ENCODE results near the gene PELO.

Gene PELO

DNA sequence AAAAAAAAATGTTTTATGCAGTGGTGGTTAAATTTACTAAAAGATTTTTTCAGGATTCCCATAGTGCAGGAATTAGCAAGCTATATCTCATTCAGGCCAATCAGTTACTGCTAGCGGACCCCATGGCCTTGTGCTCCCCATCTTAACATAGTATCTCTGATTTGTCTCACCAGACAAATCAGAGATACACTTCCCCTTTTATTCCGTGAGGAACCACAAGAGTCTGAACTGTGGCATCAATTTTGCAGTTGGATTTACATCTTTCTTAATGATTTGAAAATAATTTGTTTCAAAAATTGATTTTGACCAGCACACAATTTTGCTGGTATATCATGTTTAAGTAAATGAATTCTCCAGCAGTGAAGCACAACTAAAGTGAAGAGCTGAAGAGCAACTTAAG, 17.9 kb downstream of the PELO start:
- peak overlapping the region; percentile 81 for H3K27ac ChIP-seq
- no peak for TF ChIP-seq CTCF (IDR thresholded peaks at IDR 0.05)
- no peaks in the 10 kb centered on the region for H3K9me3 ChIP-seq
- H3K27me3 ChIP-seq, result no peaks in the 10 kb centered on the region
- H3K36me3 ChIP-seq, result no peaks in the 10 kb centered on the region
- peak overlapping the region; percentile 30 to 54 for H3K4me3 ChIP-seq (ENCODE audit: low read depth in 1 of 2, low read length in 1 of 2)
- H3K4me1 ChIP-seq (ENCODE audit: control insufficient read depth in 1 of 2, insufficient read depth in 1 of 2, low read depth in 1 of 2, low read length in 1 of 2), result peaks cover 85 to 97% of the 10 kb centered on the region in 2 experiments

DNA sequence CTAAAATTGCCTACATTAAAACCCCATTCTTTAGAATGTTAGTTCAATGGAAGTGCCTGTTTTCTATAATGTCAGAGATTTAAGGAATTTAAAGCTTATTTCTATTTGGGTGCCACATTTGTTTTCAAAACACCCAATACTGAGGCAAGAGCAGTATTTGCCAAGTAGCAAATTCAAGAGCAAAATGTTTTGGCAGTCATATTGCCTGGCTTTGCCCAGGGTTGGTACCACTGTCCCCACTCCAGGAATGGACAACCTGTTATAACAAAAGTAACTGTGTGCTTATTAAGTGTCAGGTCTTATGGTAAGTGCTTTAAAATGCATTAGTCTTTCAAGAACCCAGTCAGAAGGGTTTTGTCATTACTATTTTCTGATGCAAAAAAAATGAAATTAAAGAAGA, 19.3 kb downstream of the PELO start:
- H3K9me3 ChIP-seq, result no peaks in the 10 kb centered on the region
- peaks cover 85 to 97% of the 10 kb centered on the region in 2 experiments for H3K4me1 ChIP-seq (ENCODE audit: control insufficient read depth in 1 of 2, insufficient read depth in 1 of 2, low read depth in 1 of 2, low read length in 1 of 2)
- H3K4me3 ChIP-seq (ENCODE audit: low read depth in 1 of 2, low read length in 1 of 2), result no peak overlapping the region
- no peaks in the 10 kb centered on the region for H3K27me3 ChIP-seq
- H3K36me3 ChIP-seq, result no peaks in the 10 kb centered on the region
- TF ChIP-seq CTCF (IDR thresholded peaks at IDR 0.05), result no peak
- H3K27ac ChIP-seq, result peak overlapping the region; percentile 81

- Histone ChIP-seq H3K27me3 (no peaks in the 10 kb centered on the region), H3K9me3 (no peaks in the 10 kb centered on the region), H3K36me3 (no peaks in the 10 kb centered on the region), H3K27ac (no peak overlapping the region), H3K4me1 (ENCODE audit: control insufficient read depth in 1 of 2, insufficient read depth in 1 of 2, low read depth in 1 of 2, low read length in 1 of 2) (peaks cover 82 to 96% of the 10 kb centered on the region in 2 experiments), H3K4me3 (ENCODE audit: low read depth in 1 of 2, low read length in 1 of 2) (no peak overlapping the region)
- no peak for TF ChIP-seq CTCF (IDR thresholded peaks at IDR 0.05)
Observed at GRCh38 chr5:52807723-52808122, 20.0 kb downstream of the PELO start.

DNA sequence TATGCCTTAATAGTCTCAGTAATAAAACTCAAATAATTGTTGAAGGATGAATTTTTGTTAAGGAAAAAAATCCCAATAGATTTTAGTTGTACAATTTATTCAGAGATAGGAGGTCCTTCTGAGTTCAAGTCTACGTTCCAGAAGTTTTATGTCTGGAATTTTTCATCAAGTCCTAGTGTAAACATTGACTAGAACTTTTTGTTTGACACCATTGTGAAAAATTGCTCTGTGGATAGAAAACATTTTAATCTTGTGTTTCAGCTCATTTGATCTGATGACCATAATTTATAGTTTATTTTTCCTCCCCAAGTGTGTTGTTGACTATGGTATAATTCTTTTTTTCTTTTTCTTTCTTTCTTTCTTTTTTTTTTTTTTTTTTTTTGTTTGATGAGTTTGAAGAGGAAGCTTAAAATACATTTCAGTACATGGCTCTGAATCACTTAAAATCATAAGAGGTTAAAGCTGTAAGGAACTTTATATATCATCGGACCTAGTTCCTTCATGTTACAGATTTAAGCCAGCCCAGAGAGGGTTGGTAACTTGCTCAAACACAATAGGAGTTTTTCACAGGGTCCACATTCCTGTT, 20.7 kb downstream of the PELO start:
- Histone ChIP-seq H3K4me3 (ENCODE audit: low read depth in 1 of 2, low read length in 1 of 2) (no peak overlapping the region), H3K4me1 (ENCODE audit: control insufficient read depth in 1 of 2, insufficient read depth in 1 of 2, low read depth in 1 of 2, low read length in 1 of 2) (peaks cover 76 to 89% of the 10 kb centered on the region in 2 experiments), H3K27ac (peak overlapping the region; percentile 94), H3K27me3 (no peaks in the 10 kb centered on the region), H3K36me3 (no peaks in the 10 kb centered on the region), H3K9me3 (no peaks in the 10 kb centered on the region)
- TF ChIP-seq CTCF (IDR thresholded peaks at IDR 0.05), result no peak

DNA sequence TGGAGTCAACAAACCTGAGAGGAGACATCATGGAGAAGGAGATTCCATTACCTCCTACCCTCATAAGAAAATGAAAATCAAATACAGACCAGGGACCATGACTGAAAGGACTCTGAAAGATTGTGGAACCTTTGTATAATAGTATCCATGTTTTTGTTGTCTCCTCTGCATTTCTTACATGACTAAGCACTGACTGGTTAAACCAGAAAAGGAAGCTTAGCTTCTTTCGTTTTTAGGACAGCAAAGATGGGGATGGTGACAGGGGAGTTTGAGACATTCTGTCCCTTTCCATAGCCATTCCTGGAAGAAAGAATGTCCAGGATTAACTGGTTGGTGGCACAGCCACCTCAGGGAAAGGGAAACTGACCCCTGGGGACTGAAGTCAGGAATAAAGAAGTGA, 22.2 kb downstream of the PELO start:
- Histone ChIP-seq H3K4me3 (ENCODE audit: low read depth in 1 of 2, low read length in 1 of 2) (peak overlapping the region; percentile 23 to 44), H3K27ac (peak overlapping the region; percentile 94), H3K9me3 (no peaks in the 10 kb centered on the region), H3K36me3 (no peaks in the 10 kb centered on the region), H3K27me3 (no peaks in the 10 kb centered on the region), H3K4me1 (ENCODE audit: control insufficient read depth in 1 of 2, insufficient read depth in 1 of 2, low read depth in 1 of 2, low read length in 1 of 2) (peaks cover 65 to 83% of the 10 kb centered on the region in 2 experiments)
- no peak for TF ChIP-seq CTCF (IDR thresholded peaks at IDR 0.05)
